Endodermal cell (in vitro differentiated cells): ENCODE results near the gene ABCC6. TPM values are rescaled to one million over a fixed set of nuclear protein-coding genes. Genes with fewer than 3 reads are reported as not detected.

Experiments used
- DNase-seq: peaks from one replicate; pipeline ENCODE4 v3.0.0-alpha.2; 2017
- H3K27ac ChIP-seq: 2 replicates; pipeline ENCODE4 v1.5.1; 2013; ENCODE audit warnings: mild to moderate bottlenecking, low read depth, low read length, moderate library complexity
- H3K27me3 ChIP-seq: 2 replicates; pipeline ENCODE4 v1.6.1; 2013; ENCODE audit warnings: mild to moderate bottlenecking, low read length, moderate library complexity; ENCODE audit not compliant: insufficient read depth, control insufficient read depth, poor library complexity, severe bottlenecking
- H3K36me3 ChIP-seq: 2 replicates; pipeline ENCODE4 v1.7.0; 2013; ENCODE audit warnings: mild to moderate bottlenecking, low read length, moderate library complexity; ENCODE audit not compliant: control insufficient read depth, insufficient read depth
- H3K4me1 ChIP-seq: one replicate; pipeline ENCODE4 v1.7.0; 2013; ENCODE audit warnings: low read length; ENCODE audit not compliant: control insufficient read depth, insufficient read depth
- H3K4me3 ChIP-seq: 2 replicates; pipeline ENCODE4 v1.5.1; 2013; ENCODE audit warnings: mild to moderate bottlenecking, low read length, moderate library complexity
- H3K9ac ChIP-seq: 2 replicates; pipeline ENCODE4 v1.6.1; 2013; ENCODE audit warnings: mild to moderate bottlenecking, low read length, moderate library complexity; ENCODE audit not compliant: poor library complexity, severe bottlenecking; ENCODE audit errors: extremely low read depth
- H3K9me3 ChIP-seq: 2 replicates; pipeline ENCODE4 v1.6.1; 2013; ENCODE audit warnings: mild to moderate bottlenecking, low read length, moderate library complexity; ENCODE audit not compliant: control insufficient read depth
- H3K27ac Mint-ChIP-seq: 2 replicates; pipeline ENCODE4 v1.8.0; 2020; ENCODE audit warnings: mixed read lengths
- H3K27me3 Mint-ChIP-seq: 2 replicates; pipeline ENCODE4 v1.8.0; 2021; ENCODE audit warnings: mild to moderate bottlenecking, mixed read lengths; ENCODE audit not compliant: insufficient read depth
- H3K36me3 Mint-ChIP-seq: 2 replicates; pipeline ENCODE4 v1.8.0; 2020; ENCODE audit warnings: low read depth, mixed read lengths
- H3K4me1 Mint-ChIP-seq: 2 replicates; pipeline ENCODE4 v1.8.0; 2020; ENCODE audit warnings: mixed read lengths
- H3K4me3 Mint-ChIP-seq: 2 replicates; pipeline ENCODE4 v1.8.0; 2020; ENCODE audit warnings: mild to moderate bottlenecking, moderate library complexity, mixed read lengths
- H3K9me3 Mint-ChIP-seq: 2 replicates; pipeline ENCODE4 v1.8.0; 2020; ENCODE audit warnings: mild to moderate bottlenecking, mixed read lengths
- CTCF ChIP-seq: fragments of 200-600 bp; sonication (generic); conservative IDR thresholded peaks from 2 replicates; pipeline ENCODE4 v1.5.0; 2021; ENCODE audit warnings: antibody characterized with exemption, mild to moderate bottlenecking
- WGBS, 2 experiments: methylation state at CpG; one replicate each; pipeline versions ENCODE4 v1.1.5 to v1.1.7; 2013; ENCODE audit warnings: missing lambda C conversion rate in 2 of 2, mixed read lengths in 1 of 2; ENCODE audit not compliant: insufficient coverage in 1 of 2, insufficient read length in 1 of 2; 5-methylcytosine and 5-hydroxymethylcytosine counted together
- total RNA-seq, 2 donors: library from RNA; stranded (reverse); fragmentation: NEBNext Ultra II Directional in 1 of 2; extraction: Animal tissue kit (Norgen Biotek cat#: 25700) in 1 of 2; gene quantifications; 2 replicates in 1 of 2; 3 replicates in 1 of 2; pipeline ENCODE4 v1.2.1, GENCODE V29; 2021

Gene ABCC6
- total RNA-seq, 2 donors from 2014 or later: 6.5 to 7.8 TPM

DNA sequence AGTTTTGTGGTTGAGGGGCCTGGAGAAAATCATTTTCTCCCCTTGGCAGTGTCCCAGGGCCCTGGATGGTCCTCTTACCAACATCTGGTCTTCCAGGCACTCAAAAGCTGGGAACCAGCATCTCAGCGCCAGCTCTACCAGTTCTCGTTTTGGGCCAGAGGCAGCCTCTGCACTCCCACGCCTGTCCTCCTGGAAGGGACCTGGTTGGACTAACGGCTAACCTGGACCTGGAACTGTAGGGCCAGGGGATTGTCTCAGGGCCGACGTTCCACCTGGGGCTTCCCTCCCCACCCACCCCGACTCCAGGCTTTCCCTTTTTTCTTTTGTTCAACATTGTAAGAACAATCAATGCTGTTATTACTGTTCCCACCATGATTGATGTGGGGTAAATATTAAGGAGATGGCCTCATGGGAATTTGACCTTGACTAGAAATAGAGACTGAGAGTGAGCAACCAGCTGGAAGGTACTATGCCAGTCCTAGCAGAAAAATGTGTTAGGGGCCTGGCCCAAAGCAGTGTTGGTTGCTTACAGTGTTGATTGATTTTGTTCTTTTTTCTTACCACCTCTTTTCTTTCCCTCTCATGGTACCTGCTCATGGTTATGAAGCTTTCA, 81.4 kb downstream of the ABCC6 start:
- no peak for DNase-seq
- no peak overlapping the region for H3K27ac Mint-ChIP-seq
- Histone ChIP-seq H3K27ac (no peak overlapping the region), H3K9ac (no peak overlapping the region), H3K4me1 (no peaks in the 10 kb centered on the region), H3K36me3 (peaks cover 49% of the 10 kb centered on the region), H3K27me3 (no peaks in the 10 kb centered on the region), H3K4me3 (no peak overlapping the region), H3K9me3 (no peaks in the 10 kb centered on the region)
- H3K4me1 Mint-ChIP-seq: no peaks in the 10 kb centered on the region
- TF ChIP-seq CTCF: no peak
- H3K27me3 Mint-ChIP-seq: no peaks in the 10 kb centered on the region
- H3K4me3 Mint-ChIP-seq: no peak overlapping the region
- peaks cover 52% of the 10 kb centered on the region for H3K36me3 Mint-ChIP-seq
- no peaks in the 10 kb centered on the region for H3K9me3 Mint-ChIP-seq
- WGBS, 2 experiments: 89 to 92% methylated on average over 4 to 6 of the region's 7 CpGs

GRCh38 chr16:16141141-16141540, 82.2 kb downstream of the ABCC6 start:
- Histone ChIP-seq H3K36me3 (peaks cover 57% of the 10 kb centered on the region), H3K4me1 (no peaks in the 10 kb centered on the region), H3K9ac (no peak overlapping the region), H3K27ac (no peak overlapping the region), H3K9me3 (no peaks in the 10 kb centered on the region), H3K4me3 (no peak overlapping the region), H3K27me3 (no peaks in the 10 kb centered on the region)
- Mint-ChIP-seq H3K9me3 (no peaks in the 10 kb centered on the region), H3K4me1 (no peaks in the 10 kb centered on the region), H3K27ac (no peak overlapping the region), H3K27me3 (no peaks in the 10 kb centered on the region), H3K4me3 (no peak overlapping the region), H3K36me3 (peaks cover 59% of the 10 kb centered on the region)
- TF ChIP-seq CTCF: no peak
- DNase-seq: no peak
- 92 to 98% methylated on average over 7 to 11 of the region's 11 CpGs for WGBS, 2 experiments

DNA sequence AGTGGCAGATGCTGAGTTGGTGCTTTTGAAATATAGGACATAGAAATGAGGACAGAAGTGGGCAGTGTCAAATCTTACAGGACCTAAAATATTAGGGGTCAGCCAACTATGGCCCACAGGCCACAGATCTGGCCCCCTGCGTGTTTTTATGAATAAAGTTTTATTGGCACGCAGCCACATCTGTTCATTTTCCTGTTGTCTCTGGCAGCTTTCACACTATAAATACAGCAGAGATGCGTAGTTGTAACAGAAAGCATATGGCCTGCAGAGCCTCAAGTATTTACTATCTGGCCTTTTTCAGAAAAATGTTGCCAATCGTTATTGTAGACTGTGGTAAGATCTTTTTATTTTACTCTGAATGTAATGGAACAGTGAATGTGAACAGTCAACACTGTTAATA, 82.8 kb downstream of the ABCC6 start:
- H3K9ac ChIP-seq: no peak overlapping the region
- 91 to 97% methylated on average over 4 of the region's 4 CpGs for WGBS, 2 experiments
- TF ChIP-seq CTCF: no peak
- H3K36me3 ChIP-seq: peaks cover 61% of the 10 kb centered on the region
- Mint-ChIP-seq H3K9me3 (no peaks in the 10 kb centered on the region), H3K27me3 (no peaks in the 10 kb centered on the region), H3K27ac (no peak overlapping the region), H3K4me1 (no peaks in the 10 kb centered on the region), H3K4me3 (no peak overlapping the region), H3K36me3 (peaks cover 57% of the 10 kb centered on the region)
- H3K4me1 ChIP-seq: no peaks in the 10 kb centered on the region
- no peaks in the 10 kb centered on the region for H3K27me3 ChIP-seq
- no peaks in the 10 kb centered on the region for H3K9me3 ChIP-seq
- H3K4me3 ChIP-seq: no peak overlapping the region
- no peak for DNase-seq
- no peak overlapping the region for H3K27ac ChIP-seq
